HCT116 (cell line): Measurements from ENCODE around the gene FLT3.

Source experiments
- EZH2 ChIP-seq: fragments of 200-600 bp; sonication (generic); IDR thresholded peaks from 2 replicates; pipeline ENCODE4 v1.6.1; 2017; ENCODE audit warnings: antibody characterized with exemption, mixed run types
- POLR2A ChIP-seq: IDR thresholded peaks from 2 replicates; pipeline ENCODE4 v1.7.0; 2011; ENCODE audit warnings: borderline replicate concordance; ENCODE audit not compliant: insufficient read depth, insufficient read length; ENCODE audit errors: extremely low read depth
- TF ChIP-seq, protein P1 (sequence below): IDR thresholded peaks from 2 replicates; pipeline ENCODE4 v1.6.1; 2012
- TF ChIP-seq, protein P2 (sequence below), 3 experiments: fragments of 200-600 bp in 1 of 3; sonication (generic) in 1 of 3; IDR thresholded peaks in 2 of 3; conservative IDR thresholded peaks in 1 of 3; 2 replicates each; pipeline ENCODE4 v1.5.1; 2012 to 2017; ENCODE audit warnings: low read depth in 2 of 3, low read length in 2 of 3, antibody characterized with exemption in 1 of 3, borderline replicate concordance in 1 of 3, control low read depth in 1 of 3, mild to moderate bottlenecking in 1 of 3, mixed read lengths in 1 of 3, mixed run types in 1 of 3, moderate library complexity in 1 of 3; ENCODE audit not compliant: insufficient read depth in 1 of 3

DNA sequence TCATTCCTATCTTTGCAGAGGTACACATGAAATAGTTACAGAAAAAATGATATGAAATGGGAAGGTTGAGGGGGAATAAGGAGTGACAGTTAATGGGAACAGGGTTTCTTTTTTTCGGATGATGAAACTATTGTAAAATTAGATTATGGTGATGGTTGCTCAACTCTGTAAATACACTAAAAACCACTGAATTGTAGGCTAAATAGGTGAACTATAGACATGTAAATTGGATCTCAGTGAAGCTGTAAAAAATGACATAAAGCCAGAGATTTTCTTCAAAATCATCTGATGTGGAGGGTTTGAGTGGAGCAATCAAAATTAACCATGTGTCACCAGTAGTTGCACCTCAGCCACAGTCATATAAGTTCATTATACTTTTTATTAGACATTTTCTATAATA lies 6.6 kb upstream of the FLT3 start:
- TF ChIP-seq, protein P1, sequence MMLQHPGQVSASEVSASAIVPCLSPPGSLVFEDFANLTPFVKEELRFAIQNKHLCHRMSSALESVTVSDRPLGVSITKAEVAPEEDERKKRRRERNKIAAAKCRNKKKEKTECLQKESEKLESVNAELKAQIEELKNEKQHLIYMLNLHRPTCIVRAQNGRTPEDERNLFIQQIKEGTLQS = no peak
- TF ChIP-seq POLR2A = no peak
- TF ChIP-seq EZH2 = no peak
- TF ChIP-seq, protein P2, sequence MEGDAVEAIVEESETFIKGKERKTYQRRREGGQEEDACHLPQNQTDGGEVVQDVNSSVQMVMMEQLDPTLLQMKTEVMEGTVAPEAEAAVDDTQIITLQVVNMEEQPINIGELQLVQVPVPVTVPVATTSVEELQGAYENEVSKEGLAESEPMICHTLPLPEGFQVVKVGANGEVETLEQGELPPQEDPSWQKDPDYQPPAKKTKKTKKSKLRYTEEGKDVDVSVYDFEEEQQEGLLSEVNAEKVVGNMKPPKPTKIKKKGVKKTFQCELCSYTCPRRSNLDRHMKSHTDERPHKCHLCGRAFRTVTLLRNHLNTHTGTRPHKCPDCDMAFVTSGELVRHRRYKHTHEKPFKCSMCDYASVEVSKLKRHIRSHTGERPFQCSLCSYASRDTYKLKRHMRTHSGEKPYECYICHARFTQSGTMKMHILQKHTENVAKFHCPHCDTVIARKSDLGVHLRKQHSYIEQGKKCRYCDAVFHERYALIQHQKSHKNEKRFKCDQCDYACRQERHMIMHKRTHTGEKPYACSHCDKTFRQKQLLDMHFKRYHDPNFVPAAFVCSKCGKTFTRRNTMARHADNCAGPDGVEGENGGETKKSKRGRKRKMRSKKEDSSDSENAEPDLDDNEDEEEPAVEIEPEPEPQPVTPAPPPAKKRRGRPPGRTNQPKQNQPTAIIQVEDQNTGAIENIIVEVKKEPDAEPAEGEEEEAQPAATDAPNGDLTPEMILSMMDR (IDR thresholded peaks at IDR 0.05 in 2 of 3, conservative IDR thresholded peaks at IDR 0.05 in 1 of 3; ENCODE audit: borderline replicate concordance in 1 of 3, insufficient read depth in 1 of 3, low read depth in 2 of 3, low read length in 2 of 3) = no peak
